Dedifferentiated amniotic fluid mesenchymal stem cell (primary cell): ENCODE measurements around the gene IMPA2.
"Not testable (repeated sequence)": the region's sequence is repeated elsewhere in the genome, so short reads cannot be mapped to it uniquely, and the experiment has no call there.

Source experiments
- DNase-seq: peaks from one replicate; pipeline ENCODE4 v3.0.0-alpha.2; 2016; ENCODE audit errors: extremely low spot score

Gene IMPA2

DNA sequence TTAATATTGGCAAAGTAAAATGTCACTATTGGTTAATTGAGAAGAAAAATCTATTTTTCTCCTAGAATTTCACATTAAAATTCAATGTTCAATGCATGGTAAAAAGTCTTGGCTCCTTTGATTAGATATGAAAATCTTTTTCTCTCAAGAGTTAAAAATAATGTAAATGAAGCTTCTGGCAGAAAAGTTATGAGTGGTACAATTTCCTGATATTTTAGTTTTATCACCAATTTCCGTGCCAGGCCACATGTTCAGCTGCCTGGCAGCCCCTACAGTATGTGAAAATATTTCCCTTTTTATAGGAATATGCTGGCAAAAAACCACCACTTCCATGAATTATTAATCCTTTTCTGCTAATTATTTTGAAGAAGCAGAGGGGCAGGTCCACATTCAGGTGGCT, 89.8 kb downstream of the IMPA2 start:
- DNase-seq: not testable (repeated sequence)

DNA sequence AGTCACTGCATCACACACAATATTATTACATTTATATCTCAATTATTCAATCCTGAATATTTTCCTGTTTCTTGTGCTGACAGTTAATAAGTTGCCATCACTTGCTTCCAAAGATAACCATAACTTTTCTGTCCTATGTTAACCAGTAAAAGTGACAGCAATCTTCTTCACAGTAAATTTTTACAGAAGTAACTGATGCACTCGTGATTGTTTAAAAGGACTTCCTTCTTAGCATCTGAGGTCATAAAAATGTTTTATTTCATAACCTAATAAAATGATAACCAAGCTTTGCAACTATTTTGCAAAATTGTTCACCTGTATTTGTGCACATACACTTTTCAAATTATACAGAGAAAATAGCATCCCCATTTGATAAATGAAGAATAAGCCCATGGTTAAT, 91.7 kb downstream of the IMPA2 start:
- DNase-seq: no peak

GRCh38 chr18:12074736-12075135, 93.4 kb downstream of the IMPA2 start:
- DNase-seq: no peak

DNA sequence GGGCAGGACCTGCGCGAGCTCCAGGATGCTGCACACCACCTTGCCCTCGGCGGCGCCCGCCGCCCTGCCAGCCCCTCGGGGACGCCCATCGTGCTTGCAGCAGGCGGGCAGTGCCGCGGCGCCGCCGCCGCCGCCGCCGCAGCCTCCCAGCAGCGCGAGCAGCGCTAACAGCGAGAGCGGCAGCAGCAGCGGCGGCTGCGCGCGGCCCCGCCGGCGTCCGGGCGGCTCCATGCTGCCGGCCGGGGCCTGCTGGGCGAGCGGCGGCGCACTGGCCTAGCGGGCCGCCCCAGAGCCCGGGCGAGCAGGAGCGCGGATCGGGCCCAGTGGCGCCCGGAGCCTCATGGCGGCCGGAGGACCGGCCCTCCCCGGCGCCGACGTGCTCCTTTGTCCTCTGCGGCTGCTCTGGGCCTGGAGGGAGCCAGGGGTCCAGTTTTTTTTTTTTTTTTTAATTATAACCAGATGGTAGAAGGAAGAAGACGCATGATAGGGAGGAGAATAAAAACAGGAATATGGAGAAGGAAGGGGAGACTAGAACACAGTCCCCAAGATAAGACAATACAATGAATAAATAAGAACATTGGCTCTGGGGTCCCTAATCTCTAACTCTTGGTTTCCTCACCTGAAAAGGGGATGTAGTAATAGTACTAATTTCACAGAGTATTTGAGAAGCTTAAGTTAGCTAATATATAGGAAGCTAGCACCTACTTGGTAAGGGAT, 95.3 kb downstream of the IMPA2 start:
- no peak for DNase-seq

DNA sequence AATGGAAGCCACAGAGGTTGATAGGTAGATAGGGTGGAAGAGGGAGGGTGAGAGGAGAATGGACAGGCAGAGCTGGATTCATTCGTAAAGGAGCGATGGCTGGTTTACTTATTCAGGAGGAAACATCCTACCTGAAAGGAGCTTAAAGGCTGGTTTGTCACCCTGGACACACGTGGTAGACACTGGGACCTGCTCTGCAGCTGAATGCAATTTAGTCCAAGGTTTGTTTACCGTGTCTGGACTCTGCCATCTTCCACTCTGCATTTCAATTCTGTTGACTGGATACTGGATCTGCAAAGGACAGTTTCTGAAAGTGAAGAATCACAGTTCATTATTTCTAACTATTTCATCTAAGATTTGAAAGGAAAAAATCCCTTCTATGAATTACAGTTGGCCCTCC, 96.7 kb downstream of the IMPA2 start:
- DNase-seq: not testable (repeated sequence)

GRCh38 chr18:12079491-12080237, 98.4 kb downstream of the IMPA2 start:
- peak; percentile 58 for DNase-seq
